ENCODE measurements around the gene CDC27. TPM values are rescaled to one million over a fixed set of nuclear protein-coding genes. Genes with fewer than 3 reads are reported as not detected.

Gene CDC27, protein sequence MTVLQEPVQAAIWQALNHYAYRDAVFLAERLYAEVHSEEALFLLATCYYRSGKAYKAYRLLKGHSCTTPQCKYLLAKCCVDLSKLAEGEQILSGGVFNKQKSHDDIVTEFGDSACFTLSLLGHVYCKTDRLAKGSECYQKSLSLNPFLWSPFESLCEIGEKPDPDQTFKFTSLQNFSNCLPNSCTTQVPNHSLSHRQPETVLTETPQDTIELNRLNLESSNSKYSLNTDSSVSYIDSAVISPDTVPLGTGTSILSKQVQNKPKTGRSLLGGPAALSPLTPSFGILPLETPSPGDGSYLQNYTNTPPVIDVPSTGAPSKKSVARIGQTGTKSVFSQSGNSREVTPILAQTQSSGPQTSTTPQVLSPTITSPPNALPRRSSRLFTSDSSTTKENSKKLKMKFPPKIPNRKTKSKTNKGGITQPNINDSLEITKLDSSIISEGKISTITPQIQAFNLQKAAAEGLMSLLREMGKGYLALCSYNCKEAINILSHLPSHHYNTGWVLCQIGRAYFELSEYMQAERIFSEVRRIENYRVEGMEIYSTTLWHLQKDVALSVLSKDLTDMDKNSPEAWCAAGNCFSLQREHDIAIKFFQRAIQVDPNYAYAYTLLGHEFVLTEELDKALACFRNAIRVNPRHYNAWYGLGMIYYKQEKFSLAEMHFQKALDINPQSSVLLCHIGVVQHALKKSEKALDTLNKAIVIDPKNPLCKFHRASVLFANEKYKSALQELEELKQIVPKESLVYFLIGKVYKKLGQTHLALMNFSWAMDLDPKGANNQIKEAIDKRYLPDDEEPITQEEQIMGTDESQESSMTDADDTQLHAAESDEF
- total RNA-seq: 100 to 1,000 TPM; 134 to 146 TPM

- peaks cover 0 to 3% of the 10 kb centered on the region in 2 donors for H3K9me3 Mint-ChIP-seq
- H3K36me3 Mint-ChIP-seq: peaks cover 11 to 12% of the 10 kb centered on the region in 2 donors
- DNase-seq (ENCODE audit: low spot score in 2 of 2): peak; percentile 99 to 100
- ATAC-seq: peak; percentile 96 to 99
- peak within 1 kb of the TSS; percentile 98 to 100 for H3K27ac Mint-ChIP-seq
Measured at GRCh38 chr17:47188876-47189731, at the start of gene CDC27. CDC27 (minus strand) TSS chr17:47189295; CDS start chr17:47189172, 123 bp downstream.

DNA sequence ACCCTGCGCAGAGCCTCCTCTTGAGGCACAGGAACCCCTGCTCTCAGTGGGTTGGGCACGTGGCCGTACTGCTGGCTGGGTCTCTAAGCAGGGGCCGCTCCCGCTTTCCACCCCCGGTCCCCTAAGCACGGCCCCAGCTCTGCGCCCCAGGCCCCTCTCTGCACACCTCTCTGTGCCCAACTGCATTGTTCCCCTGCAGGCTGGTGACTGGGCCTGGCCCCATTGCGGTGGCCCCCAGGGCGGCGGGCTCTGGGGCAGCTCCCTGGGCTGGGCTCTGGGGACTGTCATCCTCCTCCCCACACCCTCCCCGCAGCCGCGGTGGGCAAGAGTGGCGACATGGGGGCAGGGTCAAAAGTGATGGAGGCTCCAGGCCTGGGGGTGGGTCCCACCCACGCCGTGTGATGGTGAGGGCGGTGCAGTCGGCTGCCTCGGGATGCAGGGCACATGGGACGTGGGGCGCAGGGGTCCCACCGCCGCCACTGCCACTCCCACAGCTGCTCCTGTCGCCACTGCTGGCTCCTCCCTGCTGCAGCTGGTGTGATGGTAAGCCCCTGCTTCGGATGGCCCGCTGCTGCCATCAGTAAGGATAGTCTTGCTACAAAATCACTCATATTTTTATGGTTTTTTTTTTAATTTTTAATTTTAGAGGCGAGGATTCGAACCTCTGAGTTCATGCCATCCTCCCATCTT lies 49.4 kb upstream of the CDC27 start:
- ATAC-seq (no peak), DNase-seq (ENCODE audit: low spot score in 2 of 2) (no peak)
- H3K9me3 Mint-ChIP-seq: no peaks in the 10 kb centered on the region
- H3K36me3 Mint-ChIP-seq: no peaks in the 10 kb centered on the region
- peak overlapping the region in 1 of 2 donors; percentile 22 for H3K27ac Mint-ChIP-seq

DNA sequence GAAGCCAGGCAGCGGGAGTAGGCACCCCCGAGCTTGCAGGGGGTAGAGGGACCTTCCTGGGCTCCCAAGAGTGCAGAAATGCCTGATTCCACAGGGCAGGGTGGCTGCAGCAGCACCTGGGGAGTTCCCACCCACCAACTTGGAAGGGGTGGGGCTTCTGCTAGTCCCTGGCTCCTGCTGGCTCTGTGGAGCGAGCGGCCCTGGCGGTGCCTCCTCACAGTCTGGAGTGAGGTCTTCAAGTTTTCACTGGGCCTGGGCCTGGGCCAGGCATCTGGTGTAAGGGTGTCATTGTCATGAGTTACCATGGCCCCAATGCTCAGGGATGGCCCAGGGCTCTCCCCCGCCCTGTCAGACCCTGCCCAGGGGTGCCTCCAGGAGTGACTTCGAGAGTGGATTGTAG lies 48.7 kb upstream of the CDC27 start:
- DNase-seq (ENCODE audit: low spot score in 2 of 2): no peak
- no peak for ATAC-seq
- Mint-ChIP-seq H3K27ac (no peak overlapping the region), H3K36me3 (no peaks in the 10 kb centered on the region), H3K9me3 (no peaks in the 10 kb centered on the region)

DNA sequence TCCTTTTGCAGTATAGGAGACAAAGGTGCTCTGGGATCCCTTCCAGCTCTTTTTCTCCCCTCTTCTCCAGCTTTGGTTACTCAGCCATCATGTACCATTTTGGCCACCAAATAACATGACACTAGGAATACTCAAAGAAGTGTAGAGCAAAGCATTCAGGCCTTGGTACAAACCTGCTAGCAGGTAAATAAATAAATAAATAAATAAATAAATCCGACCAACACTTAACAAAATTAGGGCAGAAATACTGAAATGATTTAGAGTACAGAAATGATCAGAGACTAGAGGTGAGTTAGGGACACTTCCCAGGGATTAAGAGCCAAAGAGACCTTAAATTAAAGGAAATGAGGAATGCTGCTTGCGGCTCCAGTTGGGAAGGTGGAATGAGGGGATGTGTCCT lies 46.8 kb upstream of the CDC27 start:
- Mint-ChIP-seq H3K27ac (no peak overlapping the region), H3K36me3 (no peaks in the 10 kb centered on the region), H3K9me3 (no peaks in the 10 kb centered on the region)
- no peak for DNase-seq (ENCODE audit: low spot score in 2 of 2)
- ATAC-seq: no peak

- DNase-seq (ENCODE audit: low spot score in 2 of 2) (no peak), ATAC-seq (no peak)
- Mint-ChIP-seq H3K27ac (no peak overlapping the region), H3K9me3 (no peaks in the 10 kb centered on the region), H3K36me3 (no peaks in the 10 kb centered on the region)
Measured at GRCh38 chr17:47235506-47235905, 46.4 kb upstream of the CDC27 start.

DNA sequence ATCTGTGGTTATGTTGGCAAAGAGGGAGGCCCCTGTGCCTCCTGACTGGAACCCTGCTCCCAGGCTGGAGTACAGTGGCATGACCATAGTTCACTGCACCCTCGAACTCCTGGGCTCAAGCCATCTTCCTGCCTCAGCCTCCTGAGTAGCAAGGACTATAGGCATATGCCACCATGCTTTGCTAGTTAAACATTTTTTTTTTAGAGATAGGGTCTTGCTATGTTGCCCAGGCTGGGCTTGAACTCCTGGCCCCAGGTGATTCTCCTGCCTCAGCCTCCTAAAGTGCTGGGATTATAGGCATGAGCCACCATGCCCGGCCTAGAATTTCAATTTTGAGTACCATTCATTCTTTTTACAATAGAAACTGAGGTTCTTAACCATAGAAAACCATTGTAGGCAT lies 43.4 kb upstream of the CDC27 start:
- no peaks in the 10 kb centered on the region for H3K36me3 Mint-ChIP-seq
- DNase-seq (ENCODE audit: low spot score in 2 of 2) (no peak), ATAC-seq (no peak)
- H3K9me3 Mint-ChIP-seq: no peaks in the 10 kb centered on the region
- no peak overlapping the region for H3K27ac Mint-ChIP-seq

- DNase-seq (ENCODE audit: low spot score in 2 of 2): no peak
- H3K36me3 Mint-ChIP-seq: no peaks in the 10 kb centered on the region
- H3K27ac Mint-ChIP-seq: no peak overlapping the region
- H3K9me3 Mint-ChIP-seq: no peaks in the 10 kb centered on the region
- ATAC-seq: no peak
Measured at GRCh38 chr17:47231866-47232265, 42.8 kb upstream of the CDC27 start.

DNA sequence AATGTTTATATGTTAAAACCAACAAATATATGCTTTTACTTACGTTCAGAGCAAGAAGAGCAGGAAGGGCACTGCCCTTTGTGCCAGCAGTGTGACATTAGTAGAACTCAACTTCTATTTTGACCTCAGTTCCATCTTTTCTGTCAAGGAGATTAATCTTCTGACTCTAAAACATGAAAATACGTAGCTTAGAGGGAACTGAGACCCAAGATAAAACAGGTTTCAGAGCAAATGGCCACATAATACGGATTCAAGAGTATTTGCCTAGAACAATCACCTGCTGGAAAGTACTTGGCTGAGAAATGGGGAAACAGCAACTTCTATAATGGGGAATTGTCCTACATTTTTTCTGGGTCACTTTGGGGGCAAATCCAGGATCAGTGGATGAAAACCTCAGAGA lies 42.2 kb upstream of the CDC27 start:
- no peaks in the 10 kb centered on the region for H3K36me3 Mint-ChIP-seq
- DNase-seq (ENCODE audit: low spot score in 2 of 2) (no peak), ATAC-seq (no peak)

GRCh38 chr17:47230864-47231263 lies 41.8 kb upstream of the CDC27 start:
- no peak overlapping the region for H3K27ac Mint-ChIP-seq
- no peaks in the 10 kb centered on the region for H3K36me3 Mint-ChIP-seq
- ATAC-seq (no peak), DNase-seq (ENCODE audit: low spot score in 2 of 2) (no peak)
- no peaks in the 10 kb centered on the region for H3K9me3 Mint-ChIP-seq

More for the DNA sequence above, 42.2 kb upstream of the CDC27 start:
- Mint-ChIP-seq H3K9me3 (no peaks in the 10 kb centered on the region), H3K27ac (no peak overlapping the region)

DNA sequence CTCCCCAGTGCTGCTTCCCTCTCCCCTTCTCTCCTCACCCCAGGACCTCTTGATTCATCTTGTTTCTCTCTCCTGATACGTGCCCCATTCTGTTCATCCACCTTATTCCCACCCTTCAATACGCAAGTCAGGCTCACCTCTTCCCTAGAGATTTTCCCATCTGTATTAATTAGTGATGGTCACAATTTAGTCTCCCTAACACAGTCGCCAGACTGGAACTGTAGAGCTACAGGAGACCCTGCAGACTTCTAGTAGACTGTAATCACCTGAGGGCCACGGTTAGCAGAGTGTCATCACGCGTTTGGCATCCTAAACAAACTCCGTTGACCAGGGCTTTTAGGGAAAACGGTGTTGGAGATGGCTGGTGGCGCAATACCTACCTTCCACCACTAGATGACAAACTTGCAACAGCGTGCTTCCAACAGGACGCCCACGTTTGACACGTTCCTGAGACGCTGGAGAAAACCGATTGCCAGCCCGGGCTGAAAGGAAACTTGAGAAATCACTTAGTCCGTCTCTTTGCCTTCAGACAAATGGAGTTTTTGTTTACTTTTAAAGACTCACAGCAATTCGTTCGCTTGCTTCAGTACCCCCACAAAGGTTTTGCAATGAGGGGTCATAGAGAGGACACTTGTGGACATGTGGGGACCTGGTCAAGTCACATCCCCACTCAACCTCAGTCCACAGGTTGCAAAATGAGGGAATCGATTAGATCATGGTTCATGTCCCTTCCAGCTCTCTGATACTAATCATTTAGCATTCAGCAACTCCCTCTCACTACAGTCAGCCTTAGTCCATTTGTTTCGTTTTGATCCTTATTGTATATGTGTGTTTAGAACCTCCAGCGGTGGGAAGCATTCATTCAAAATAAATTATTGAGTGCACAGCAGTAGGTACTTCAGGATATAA lies 40.7 kb upstream of the CDC27 start:
- Mint-ChIP-seq H3K27ac (peak overlapping the region in 1 of 2 donors; percentile 40), H3K9me3 (no peaks in the 10 kb centered on the region), H3K36me3 (no peaks in the 10 kb centered on the region)
- DNase-seq (ENCODE audit: low spot score in 2 of 2) (peak; percentile 70 to 72), ATAC-seq (peak; percentile 92)

GRCh38 chr17:47227862-47228261 lies 38.8 kb upstream of the CDC27 start:
- no peak for DNase-seq (ENCODE audit: low spot score in 2 of 2)
- Mint-ChIP-seq H3K27ac (no peak overlapping the region), H3K9me3 (peaks cover 0 to 5% of the 10 kb centered on the region in 2 donors), H3K36me3 (peaks cover 0 to 10% of the 10 kb centered on the region in 2 donors)
- no peak for ATAC-seq

- H3K27ac Mint-ChIP-seq: no peak overlapping the region
- peaks cover 0 to 10% of the 10 kb centered on the region in 2 donors for H3K36me3 Mint-ChIP-seq
- H3K9me3 Mint-ChIP-seq: peaks cover 0 to 5% of the 10 kb centered on the region in 2 donors
- DNase-seq (ENCODE audit: low spot score in 2 of 2): no peak
- no peak for ATAC-seq
Measured at GRCh38 chr17:47225911-47226688, 37.0 kb upstream of the CDC27 start.

DNA sequence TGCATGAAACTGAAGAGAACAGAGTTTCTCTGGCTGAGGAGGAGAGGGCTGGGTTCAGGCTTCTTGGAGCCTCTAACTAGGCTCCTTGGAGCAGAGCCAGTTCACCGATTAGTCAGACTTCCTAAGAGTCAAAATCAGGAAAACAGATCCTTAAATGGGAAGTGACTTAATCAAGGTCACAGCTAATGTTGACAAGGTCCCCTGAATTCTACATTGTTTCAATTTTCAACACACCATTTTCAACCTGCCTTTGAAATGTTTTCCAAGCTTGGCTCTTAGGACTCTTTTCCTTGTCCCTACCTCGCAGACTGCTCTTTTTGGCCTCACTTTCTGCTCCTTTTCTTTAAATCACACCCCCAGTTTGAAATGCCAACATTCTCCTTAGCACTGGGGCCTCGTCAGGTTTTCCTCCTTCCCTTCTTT lies 36.4 kb upstream of the CDC27 start:
- ATAC-seq (no peak), DNase-seq (ENCODE audit: low spot score in 2 of 2) (no peak)
- Mint-ChIP-seq H3K9me3 (peaks cover 0 to 5% of the 10 kb centered on the region in 2 donors), H3K27ac (no peak overlapping the region), H3K36me3 (peaks cover 0 to 10% of the 10 kb centered on the region in 2 donors)

GRCh38 chr17:47224966-47225365 lies 35.9 kb upstream of the CDC27 start:
- DNase-seq (ENCODE audit: low spot score in 2 of 2): no peak
- peaks cover 0 to 5% of the 10 kb centered on the region in 2 donors for H3K9me3 Mint-ChIP-seq
- H3K27ac Mint-ChIP-seq: no peak overlapping the region
- peaks cover 0 to 10% of the 10 kb centered on the region in 2 donors for H3K36me3 Mint-ChIP-seq
- ATAC-seq: no peak
